ENCODE data around the gene SLAMF1. TPM values are rescaled to one million over a fixed set of nuclear protein-coding genes. Genes with fewer than 3 reads are reported as not detected.
A peak's percentile ranks its signal among the peaks of the same experiment; 100 is the strongest.

SLAMF1 gene
- total RNA-seq, 2 experiments from 2014 or later, result 166 TPM

GRCh38 chr1:160651433-160652064 is 4.7 kb upstream of the SLAMF1 start:
- Mint-ChIP-seq H3K4me1 (ENCODE audit: low read depth) (peaks cover 56% of the 10 kb centered on the region), H3K27me3 (no peaks in the 10 kb centered on the region), H3K4me3 (no peak overlapping the region), H3K9me3 (no peaks in the 10 kb centered on the region), H3K36me3 (peaks cover 13% of the 10 kb centered on the region), H3K27ac (no peak overlapping the region)
- intact Hi-C loops (cut with micrococcal nuclease), result no loop called here
- no peak for DNase-seq
- CTCF ChIA-PET, result interaction anchor here (1.0 to 1.8 kb wide), 6 partner anchors 10 to 33 kb away, joined by 3 to 6 read pairs (median 4); no protein-coding TSS in a partner anchor
- POLR2A ChIA-PET, result interaction anchor here (0.6 to 1.1 kb wide), 3 partner anchors 12 to 208 kb away, joined by 3 to 4 read pairs (median 3); no protein-coding TSS in a partner anchor

- peak overlapping the region; percentile 98 for H3K27ac Mint-ChIP-seq
- ChIA-PET POLR2A (interaction anchor here (0.6 to 10.7 kb wide), 11 partner anchors 16 to 413 kb away, joined by 3 to 288 read pairs (median 6); partner anchors contain the start of gene USF1), CTCF (interaction anchor here (0.7 to 4.7 kb wide), 13 partner anchors 15 to 103 kb away, joined by 3 to 58 read pairs (median 4); no protein-coding TSS in a partner anchor)
- H3K9me3 Mint-ChIP-seq, result no peaks in the 10 kb centered on the region
- H3K4me1 Mint-ChIP-seq (ENCODE audit: low read depth), result peaks cover 47% of the 10 kb centered on the region
- peaks cover 54% of the 10 kb centered on the region for H3K36me3 Mint-ChIP-seq
- no peaks in the 10 kb centered on the region for H3K27me3 Mint-ChIP-seq
- peak; percentile 52 for DNase-seq
- H3K4me3 Mint-ChIP-seq, result peak overlapping the region; percentile 96
- intact Hi-C loops (cut with micrococcal nuclease), result loop anchor here (1.0 to 10.0 kb wide), 6 partner anchors 9 to 723 kb away; partner anchors contain the start of gene TAGLN2
Observed at GRCh38 chr1:160647329-160647720, 481 bp upstream of the SLAMF1 start.

DNA sequence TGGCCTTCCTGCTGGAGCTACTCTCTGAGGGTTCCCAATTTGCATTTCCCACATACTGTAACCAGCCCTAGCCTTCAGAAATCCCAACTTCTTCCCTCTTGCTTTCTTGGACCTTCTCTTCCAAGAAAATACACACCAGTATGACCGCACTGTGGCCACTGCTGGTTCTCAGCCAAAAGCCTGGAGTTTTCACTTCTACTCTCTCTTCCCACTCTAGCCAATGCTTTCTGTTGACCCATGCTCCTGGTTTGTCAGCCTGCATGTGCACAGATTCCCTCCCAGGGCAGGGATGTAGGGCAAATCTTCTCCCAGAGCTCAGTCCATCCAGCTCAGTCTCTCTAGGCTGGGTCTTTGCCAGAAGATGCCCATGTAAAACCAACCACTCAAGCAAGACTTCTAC is 664 bp downstream of the SLAMF1 start:
- peaks cover 41% of the 10 kb centered on the region for H3K4me1 Mint-ChIP-seq (ENCODE audit: low read depth)
- no peaks in the 10 kb centered on the region for H3K9me3 Mint-ChIP-seq
- intact Hi-C loops (cut with micrococcal nuclease), result loop anchor here (10.0 kb wide), 1 partner anchor 721 kb away; the partner anchor contains the start of gene TAGLN2

GRCh38 chr1:160645386-160646130 is 1.3 kb downstream of the SLAMF1 start:
- Mint-ChIP-seq H3K4me3 (peak overlapping the region; percentile 96), H3K4me1 (ENCODE audit: low read depth) (peaks cover 40% of the 10 kb centered on the region), H3K36me3 (peaks cover 63% of the 10 kb centered on the region), H3K27me3 (no peaks in the 10 kb centered on the region), H3K9me3 (no peaks in the 10 kb centered on the region), H3K27ac (peak overlapping the region; percentile 98)
- intact Hi-C loops (cut with micrococcal nuclease), result loop anchor here (10.0 kb wide), 1 partner anchor 721 kb away; the partner anchor contains the start of gene TAGLN2
- DNase-seq, result peak; percentile 32
- ChIA-PET POLR2A (interaction anchor here (0.6 to 10.7 kb wide), 14 partner anchors 8 to 401 kb away, joined by 3 to 288 read pairs (median 6); partner anchors contain the start of genes CD48 and USF1), CTCF (interaction anchor here (0.7 to 4.7 kb wide), 9 partner anchors 13 to 35 kb away, joined by 3 to 58 read pairs (median 7); no protein-coding TSS in a partner anchor)

More for the DNA sequence above, 664 bp downstream of the SLAMF1 start:
- CTCF ChIA-PET, result interaction anchor here (0.9 to 4.7 kb wide), 10 partner anchors 16 to 102 kb away, joined by 3 to 58 read pairs (median 6); no protein-coding TSS in a partner anchor
- Mint-ChIP-seq H3K27me3 (no peaks in the 10 kb centered on the region), H3K27ac (peak overlapping the region; percentile 98), H3K36me3 (peaks cover 60% of the 10 kb centered on the region), H3K4me3 (peak overlapping the region; percentile 96)
- DNase-seq, result no peak
- POLR2A ChIA-PET, result interaction anchor here (0.6 to 10.7 kb wide), 16 partner anchors 8 to 400 kb away, joined by 3 to 288 read pairs (median 4); partner anchors contain the start of genes CD48 and USF1

- Mint-ChIP-seq H3K4me1 (ENCODE audit: low read depth) (peaks cover 41% of the 10 kb centered on the region), H3K27me3 (no peaks in the 10 kb centered on the region), H3K4me3 (peak overlapping the region; percentile 96), H3K9me3 (no peaks in the 10 kb centered on the region), H3K27ac (peak overlapping the region; percentile 98), H3K36me3 (peaks cover 69% of the 10 kb centered on the region)
- no peak for DNase-seq
- ChIA-PET CTCF (interaction anchor here (1.0 to 4.7 kb wide), 4 partner anchors 12 to 29 kb away, joined by 4 to 58 read pairs (median 24); no protein-coding TSS in a partner anchor), POLR2A (interaction anchor here (1.0 to 10.7 kb wide), 4 partner anchors 17 to 190 kb away, joined by 5 to 288 read pairs (median 52); no protein-coding TSS in a partner anchor)
- intact Hi-C loops (cut with micrococcal nuclease), result loop anchor here (5.0 to 10.0 kb wide), 2 partner anchors 153 to 720 kb away; partner anchors contain the start of genes LY9 and TAGLN2
Observed at GRCh38 chr1:160644399-160644798, 2.4 kb downstream of the SLAMF1 start.

DNA sequence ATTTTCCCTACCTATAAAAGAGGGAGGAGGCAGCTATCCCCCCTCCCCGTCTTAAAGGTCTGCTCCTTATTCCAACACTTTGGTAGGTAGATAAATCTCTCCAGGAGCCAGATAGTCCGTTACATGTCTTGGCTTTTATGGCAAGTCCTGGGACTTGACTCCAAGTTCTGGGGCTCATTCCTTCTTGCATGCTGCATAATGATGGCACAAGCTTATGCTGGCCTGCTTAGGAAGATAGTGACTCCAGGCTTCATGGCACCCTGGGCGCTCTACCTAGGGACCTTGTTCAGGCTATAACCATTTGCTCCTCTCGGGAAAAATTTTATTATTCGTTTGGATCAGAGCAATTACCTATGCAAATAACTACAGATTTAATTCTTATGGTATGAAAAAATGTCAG is 3.7 kb downstream of the SLAMF1 start:
- intact Hi-C loops (cut with micrococcal nuclease), result loop anchor here (5.0 to 10.0 kb wide), 2 partner anchors 154 to 718 kb away; partner anchors contain the start of genes LY9 and TAGLN2
- ChIA-PET POLR2A (interaction anchor here (1.2 to 10.7 kb wide), 4 partner anchors 16 to 68 kb away, joined by 4 to 288 read pairs (median 44); partner anchors contain the start of gene CD48), CTCF (interaction anchor here (0.8 to 1.6 kb wide), 6 partner anchors 11 to 32 kb away, joined by 3 to 6 read pairs (median 4); no protein-coding TSS in a partner anchor)
- H3K27me3 Mint-ChIP-seq, result no peaks in the 10 kb centered on the region
- H3K36me3 Mint-ChIP-seq, result peaks cover 78% of the 10 kb centered on the region
- DNase-seq, result no peak
- H3K9me3 Mint-ChIP-seq, result no peaks in the 10 kb centered on the region
- peaks cover 42% of the 10 kb centered on the region for H3K4me1 Mint-ChIP-seq (ENCODE audit: low read depth)
- peak overlapping the region; percentile 98 for H3K27ac Mint-ChIP-seq
- peak overlapping the region; percentile 96 for H3K4me3 Mint-ChIP-seq

GRCh38 chr1:160642281-160642644 is 4.6 kb downstream of the SLAMF1 start:
- ChIA-PET POLR2A (interaction anchor here (1.0 to 10.7 kb wide), 4 partner anchors 15 to 69 kb away, joined by 3 to 288 read pairs (median 44); partner anchors contain the start of gene CD48), CTCF (interaction anchor here (0.8 to 1.6 kb wide), 4 partner anchors 10 to 23 kb away, joined by 3 to 6 read pairs (median 4); no protein-coding TSS in a partner anchor)
- H3K4me3 Mint-ChIP-seq, result peak overlapping the region; percentile 96

DNA sequence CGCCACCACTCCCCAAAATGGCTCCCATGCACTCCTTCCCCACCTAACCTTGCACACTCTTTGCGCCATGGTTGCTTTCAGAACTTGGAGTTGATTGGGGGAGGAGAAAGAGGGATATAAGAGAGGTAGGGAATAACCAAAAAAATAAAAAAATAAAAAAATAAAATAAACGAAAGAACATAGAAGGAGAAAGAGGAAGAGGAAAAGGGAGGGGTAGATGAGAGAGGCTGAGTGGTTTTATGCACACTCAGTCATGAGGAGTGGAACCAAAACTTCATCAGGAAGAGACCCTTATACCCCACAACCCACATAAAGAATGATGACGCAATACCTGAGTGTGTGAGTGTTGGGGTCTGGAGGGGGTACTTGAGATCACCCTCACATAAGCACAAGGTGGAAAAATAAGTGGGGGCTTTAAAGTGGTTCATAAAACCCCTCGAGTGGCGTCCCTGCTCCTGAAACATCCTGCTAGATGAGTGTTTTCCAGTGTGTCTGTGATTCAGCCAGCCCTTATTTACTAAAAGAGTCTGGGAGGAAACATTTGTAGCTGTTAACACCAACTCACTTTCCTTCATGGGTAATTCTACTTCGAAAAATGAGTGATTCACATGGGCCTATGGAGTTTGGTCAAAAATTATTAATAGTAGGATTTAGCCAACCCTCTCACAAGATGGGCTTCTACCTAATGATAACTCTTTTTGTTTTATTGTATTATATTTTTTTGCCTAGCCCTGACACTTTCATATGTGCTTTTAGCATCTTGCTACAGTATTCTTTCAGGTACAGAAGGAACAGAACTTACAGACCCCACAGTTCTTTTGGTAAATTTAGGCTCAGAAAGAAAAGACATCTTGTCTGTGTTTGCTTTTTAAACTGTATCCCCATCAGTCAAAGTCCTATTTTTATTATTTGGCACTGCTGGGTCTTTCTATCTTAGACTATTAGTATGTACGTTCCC is 5.2 kb downstream of the SLAMF1 start:
- POLR2A ChIA-PET, result interaction anchor here (1.0 to 10.7 kb wide), 6 partner anchors 14 to 188 kb away, joined by 3 to 288 read pairs (median 9); partner anchors contain the start of gene CD48
- intact Hi-C loops (cut with micrococcal nuclease), result loop anchor here (5.0 to 10.0 kb wide), 2 partner anchors 156 to 717 kb away; partner anchors contain the start of genes LY9 and TAGLN2

More at GRCh38 chr1:160642281-160642644, 4.6 kb downstream of the SLAMF1 start:
- H3K4me1 Mint-ChIP-seq (ENCODE audit: low read depth), result peaks cover 44% of the 10 kb centered on the region
- intact Hi-C loops (cut with micrococcal nuclease), result loop anchor here (5.0 to 10.0 kb wide), 2 partner anchors 155 to 717 kb away; partner anchors contain the start of genes LY9 and TAGLN2
- H3K36me3 Mint-ChIP-seq, result peaks cover 85% of the 10 kb centered on the region
- H3K9me3 Mint-ChIP-seq, result no peaks in the 10 kb centered on the region
- no peak for DNase-seq
- H3K27ac Mint-ChIP-seq, result peak overlapping the region; percentile 98
- no peaks in the 10 kb centered on the region for H3K27me3 Mint-ChIP-seq

GRCh38 chr1:160640359-160641123 is 6.3 kb downstream of the SLAMF1 start:
- Mint-ChIP-seq H3K36me3 (peaks cover 91% of the 10 kb centered on the region), H3K4me3 (peak overlapping the region; percentile 96), H3K27me3 (no peaks in the 10 kb centered on the region), H3K4me1 (ENCODE audit: low read depth) (peaks cover 60% of the 10 kb centered on the region), H3K9me3 (no peaks in the 10 kb centered on the region), H3K27ac (peak overlapping the region; percentile 98)
- intact Hi-C loops (cut with micrococcal nuclease), result loop anchor here (1.0 to 10.0 kb wide), 4 partner anchors 17 to 716 kb away; partner anchors contain the start of genes LY9 and TAGLN2
- no peak for DNase-seq
- CTCF ChIA-PET, result interaction anchor here (0.7 to 2.2 kb wide), 13 partner anchors 10 to 67 kb away, joined by 3 to 17 read pairs (median 6); no protein-coding TSS in a partner anchor
- POLR2A ChIA-PET, result interaction anchor here (0.9 to 10.7 kb wide), 11 partner anchors 11 to 187 kb away, joined by 3 to 288 read pairs (median 4); partner anchors contain the start of genes CD48 and LY9

More for the DNA sequence above, 5.2 kb downstream of the SLAMF1 start:
- Mint-ChIP-seq H3K4me3 (peak overlapping the region; percentile 96), H3K9me3 (no peaks in the 10 kb centered on the region), H3K27me3 (no peaks in the 10 kb centered on the region), H3K4me1 (ENCODE audit: low read depth) (peaks cover 49% of the 10 kb centered on the region), H3K36me3 (peaks cover 89% of the 10 kb centered on the region), H3K27ac (peak overlapping the region; percentile 98)
- CTCF ChIA-PET, result interaction anchor here (1.1 to 1.9 kb wide), 5 partner anchors 10 to 23 kb away, joined by 3 to 17 read pairs (median 6); no protein-coding TSS in a partner anchor
- peak; percentile 54 for DNase-seq

Data from activated CD4-positive, alpha-beta memory T cell treated with anti-CD3 and anti-CD28 coated beads for 36 hours (primary cell).